DMS 273 (cell line): ENCODE data around the gene CAVIN4.
A peak's percentile ranks its signal among the peaks of the same experiment; 100 is the strongest.

ENCODE experiments used
- DNase-seq: peaks from one replicate; lab custom pipeline; 2025; ENCODE audit not compliant: unreplicated experiment; lab: John Stamatoyannopoulos, UW

The CAVIN4 gene

DNA sequence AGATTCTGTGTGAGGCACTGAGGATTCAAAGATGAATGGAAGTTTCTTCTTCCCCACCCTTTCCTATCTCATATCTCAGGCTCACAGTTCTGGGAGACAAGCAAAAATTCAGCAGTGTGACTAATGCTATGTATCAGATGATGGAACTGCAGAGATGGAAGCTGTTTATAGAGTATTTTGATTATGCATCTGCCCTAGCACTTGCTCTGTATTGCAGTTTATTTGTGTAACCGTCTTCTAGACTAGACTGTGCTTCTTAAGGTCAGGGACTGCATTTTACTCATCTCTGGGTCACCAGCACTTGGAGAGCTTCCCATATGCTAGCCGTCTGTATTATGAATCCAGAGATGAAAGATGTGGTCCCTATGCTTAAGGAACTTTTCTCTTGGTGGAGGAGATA is 12.6 kb downstream of the CAVIN4 start:
- no peak for DNase-seq

DNA sequence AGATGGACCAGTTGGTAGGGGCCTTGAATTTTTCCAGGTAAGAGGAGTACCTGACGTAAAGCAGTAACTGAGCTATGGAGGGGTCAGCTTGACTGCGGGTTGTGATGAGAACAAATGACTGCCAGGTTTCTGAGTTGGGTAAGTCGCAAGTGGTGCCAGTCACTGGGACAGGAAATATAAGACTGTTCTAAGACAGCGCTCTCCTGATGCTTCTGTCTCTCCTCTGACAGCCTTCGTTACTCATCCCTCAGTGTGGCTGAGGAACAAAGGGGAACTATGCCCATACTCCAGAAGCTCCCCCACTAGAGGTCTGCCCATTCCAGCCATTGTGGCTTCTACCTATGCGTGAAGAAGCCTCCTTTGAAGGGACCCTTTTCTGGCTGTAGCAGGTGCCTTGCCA is 13.3 kb downstream of the CAVIN4 start:
- DNase-seq, result no peak

DNA sequence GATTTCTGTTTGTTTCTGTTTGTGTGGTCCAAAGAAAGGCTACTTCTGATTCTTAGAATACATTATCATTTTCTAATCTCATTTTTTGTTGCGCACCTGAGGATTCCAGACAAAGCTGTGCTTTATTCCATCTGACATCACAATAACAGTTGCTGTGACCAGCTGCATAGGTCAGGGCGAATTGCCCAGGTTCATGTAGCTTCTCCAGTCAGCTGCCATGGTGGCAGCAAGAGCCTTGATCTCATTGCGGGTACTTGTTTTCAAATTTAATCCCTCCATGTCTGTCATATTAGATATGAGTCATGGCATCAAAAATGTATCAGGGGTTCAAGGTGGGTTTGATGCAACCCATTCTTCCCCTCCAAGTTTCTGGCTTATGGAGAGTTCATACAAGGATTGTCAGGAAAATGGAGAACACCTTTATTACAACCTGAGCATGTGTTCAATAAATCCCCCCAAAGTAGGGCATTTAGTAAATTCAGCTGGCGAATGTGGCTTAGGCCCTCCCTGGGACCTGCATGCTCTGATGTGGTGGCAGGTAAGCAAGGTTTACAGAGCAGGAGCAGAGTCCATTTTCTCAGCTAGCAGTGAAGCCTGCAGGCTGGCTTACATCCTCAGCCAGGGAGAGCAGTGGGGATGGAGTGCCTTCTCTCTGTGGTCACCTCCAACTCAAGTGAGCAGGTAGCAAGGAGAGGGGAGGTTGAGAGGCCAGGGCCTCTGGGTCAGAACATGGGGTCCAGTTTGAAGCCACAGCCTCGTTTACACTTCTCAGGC is 13.9 kb downstream of the CAVIN4 start:
- DNase-seq, result no peak

DNA sequence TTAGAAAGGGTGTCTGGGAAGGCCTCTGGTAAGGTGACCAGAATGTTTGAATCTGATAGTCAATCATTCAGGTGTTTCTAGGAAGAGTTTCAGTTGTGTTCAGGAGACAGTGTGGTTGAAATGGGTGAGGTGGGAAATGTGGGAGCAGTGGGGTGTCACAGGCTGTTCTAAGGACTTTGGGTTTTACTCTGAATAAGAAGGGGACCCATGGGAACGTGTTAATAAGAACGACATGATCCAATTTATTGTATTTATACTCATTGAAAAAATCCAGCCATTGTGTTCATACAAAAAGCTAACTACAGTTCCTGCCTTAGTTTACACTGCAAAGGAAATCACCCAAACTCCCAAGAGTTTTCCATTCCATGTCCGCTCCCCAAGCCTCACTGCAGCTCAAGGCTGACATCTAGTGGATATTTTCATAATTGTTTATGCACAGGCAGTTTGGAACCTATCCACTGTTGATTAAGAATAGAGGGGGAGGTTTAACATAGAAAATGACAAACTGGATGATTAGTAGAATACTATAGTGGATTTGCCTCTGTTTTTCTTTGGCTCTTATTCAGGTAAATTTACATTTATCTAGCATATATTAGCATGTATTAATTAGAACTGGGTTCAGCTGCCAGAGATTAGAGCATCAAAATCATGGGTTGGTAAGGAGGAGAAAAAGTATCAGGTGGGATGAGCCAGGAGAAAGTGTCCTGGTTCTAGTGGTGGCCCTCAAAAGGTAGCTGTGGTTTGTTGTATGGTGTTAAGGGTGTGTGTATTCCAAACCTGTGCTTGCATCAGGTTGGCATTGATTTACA is 17.7 kb downstream of the CAVIN4 start:
- DNase-seq, result peak; percentile 84

DNA sequence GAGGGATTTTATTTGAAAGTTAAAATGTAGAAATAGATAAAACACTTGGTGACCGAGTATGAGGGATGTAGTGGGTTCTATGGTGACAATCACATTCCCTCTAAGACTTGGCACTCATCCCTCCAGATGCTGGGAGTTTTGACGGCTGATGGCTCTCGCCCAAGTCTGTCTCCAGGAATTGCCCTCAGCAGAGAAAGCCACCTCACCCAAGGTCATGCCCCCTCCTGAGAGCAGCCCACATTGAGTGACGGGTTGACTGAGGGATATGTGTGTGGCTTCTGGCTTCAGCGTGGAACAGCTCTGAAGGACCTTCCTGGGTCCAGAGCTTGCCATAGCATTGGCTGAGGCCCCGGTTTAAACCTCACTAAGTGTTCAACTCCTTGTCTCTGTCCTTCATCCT is 19.4 kb downstream of the CAVIN4 start:
- peak; percentile 27 for DNase-seq

DNA sequence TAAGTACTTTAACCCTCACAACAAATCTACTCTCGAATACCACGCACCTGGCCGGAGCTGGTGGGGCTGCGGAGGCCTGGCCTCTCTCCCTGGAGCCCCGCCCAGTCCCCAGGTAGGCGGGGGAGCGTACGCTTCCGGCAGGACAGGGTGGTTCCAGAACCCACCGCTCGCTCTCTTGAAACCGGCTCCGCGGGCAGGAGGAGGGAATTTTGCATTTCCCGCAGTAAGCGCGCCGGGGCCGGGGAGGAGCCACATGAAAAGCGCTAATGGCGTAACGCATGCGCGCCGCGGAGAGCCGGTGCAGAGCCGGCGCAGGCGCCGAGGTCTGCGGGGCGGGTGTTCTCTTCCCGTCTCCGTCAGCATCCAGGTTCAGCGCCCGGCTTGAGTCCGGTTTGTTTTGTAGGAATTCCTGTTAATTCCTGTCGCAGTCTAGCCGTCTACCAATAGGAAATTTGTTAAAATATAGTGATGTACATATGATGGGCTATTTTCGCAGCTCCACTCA is 20.8 kb downstream of the CAVIN4 start:
- peak; percentile 94 for DNase-seq

DNA sequence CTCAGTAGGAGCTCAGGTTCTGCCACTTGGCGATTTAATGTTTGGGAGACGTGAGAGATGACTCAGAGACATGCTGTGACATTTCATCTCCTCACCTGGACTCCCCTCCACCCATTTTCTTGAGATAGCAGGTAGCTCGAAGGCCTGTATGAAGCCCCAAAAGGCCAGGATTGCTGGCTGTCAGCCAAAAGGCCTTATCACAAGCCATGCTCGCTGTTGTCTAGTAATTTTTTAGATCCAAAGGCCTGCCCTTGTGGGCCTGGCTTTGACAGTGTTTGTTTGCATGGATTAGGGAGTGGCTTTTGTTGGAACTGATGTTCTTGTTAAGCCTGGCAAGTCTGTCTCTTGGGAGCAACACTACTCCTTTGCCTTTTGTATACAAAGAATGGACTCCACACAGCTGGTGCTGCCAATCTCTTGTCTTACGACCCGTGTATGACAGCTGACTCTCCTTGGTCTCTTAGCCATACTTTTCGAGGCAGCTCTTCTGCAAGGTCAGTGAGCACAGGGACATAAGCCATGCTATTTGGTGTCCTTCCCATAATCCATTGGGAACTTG is 22.7 kb downstream of the CAVIN4 start:
- peak; percentile 10 for DNase-seq

DNA sequence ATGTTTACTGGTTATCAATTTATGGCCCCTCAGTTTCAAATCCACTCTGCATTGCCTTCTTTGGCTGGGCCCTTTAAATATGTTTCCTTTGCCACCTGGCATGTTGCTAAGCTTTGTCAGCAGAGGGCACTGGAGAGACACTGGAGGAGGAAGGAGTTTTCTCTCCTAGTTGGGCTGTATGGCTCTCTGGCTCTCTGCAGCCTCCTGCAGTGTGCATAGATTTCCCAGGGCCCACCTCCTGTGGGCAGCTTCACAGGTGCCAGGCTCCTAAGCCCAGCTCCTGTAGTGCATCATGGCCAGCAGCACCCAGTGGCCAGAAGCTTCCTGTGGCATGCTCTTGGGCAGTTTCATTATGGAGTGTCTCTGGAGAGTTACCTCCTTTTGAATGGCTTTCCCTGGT is 23.3 kb downstream of the CAVIN4 start:
- peak; percentile 88 for DNase-seq

DNA sequence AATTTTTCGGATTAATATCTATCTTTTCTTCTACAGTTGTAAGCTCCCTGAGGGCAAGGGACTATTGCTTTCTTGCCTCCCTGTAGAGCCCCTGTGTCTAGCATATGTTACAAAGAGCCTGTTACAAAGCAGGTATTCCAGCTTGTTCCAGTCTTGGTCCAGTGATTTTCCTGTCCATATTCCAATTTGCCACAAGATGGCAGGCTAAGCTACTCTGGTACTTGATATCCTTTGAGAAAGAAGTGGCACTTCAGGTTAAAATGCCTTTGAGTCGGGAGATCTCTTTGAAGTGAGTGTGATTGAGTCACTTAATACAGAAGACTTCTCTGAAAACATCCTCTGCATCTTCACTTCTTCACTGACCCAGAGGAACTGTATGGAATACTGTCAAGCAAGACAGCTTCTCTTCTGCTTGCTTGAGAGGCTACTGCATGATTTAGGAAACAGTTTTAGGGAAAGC is 24.5 kb downstream of the CAVIN4 start:
- DNase-seq, result peak; percentile 87

DNA sequence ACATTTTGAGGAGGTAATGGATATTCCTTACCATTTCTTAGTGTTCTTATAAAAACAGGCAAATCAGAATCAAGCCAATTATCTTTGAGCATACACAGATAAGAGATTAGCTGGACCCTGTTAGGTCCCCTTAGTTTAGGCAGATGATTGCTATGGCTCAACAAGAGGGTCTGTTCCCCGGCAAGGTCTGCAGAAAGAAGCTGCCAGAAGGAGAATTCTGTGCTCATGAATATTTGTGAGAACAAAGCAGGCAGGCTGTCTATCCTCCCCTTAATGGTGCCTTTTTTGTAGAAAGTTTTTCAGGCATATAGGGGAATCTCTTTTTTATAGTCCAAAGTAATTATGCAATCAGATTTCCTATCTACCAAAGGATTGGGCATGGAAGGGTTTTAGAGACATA is 27.5 kb downstream of the CAVIN4 start:
- DNase-seq, result no peak

DNA sequence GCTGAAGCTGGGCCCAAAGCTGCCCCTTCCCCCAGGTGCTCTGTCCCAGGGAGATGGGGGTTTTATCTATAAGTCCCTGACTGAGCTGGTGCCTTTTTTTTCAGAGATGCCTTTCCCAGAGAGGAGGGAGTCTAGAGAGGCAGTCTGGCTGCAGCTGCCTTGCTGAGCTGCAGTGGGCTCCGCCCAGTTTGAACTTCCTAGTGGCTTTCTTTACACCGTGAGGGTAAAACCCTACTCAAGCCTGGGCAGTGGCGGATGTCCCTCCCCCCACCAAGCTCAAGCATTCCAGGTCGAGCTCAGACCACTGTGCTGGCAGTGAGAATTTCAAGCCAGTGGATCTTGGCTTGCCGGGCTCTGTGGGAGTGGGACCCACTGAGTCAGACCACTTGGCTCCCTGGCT is 41.3 kb downstream of the CAVIN4 start:
- DNase-seq, result no peak

DNA sequence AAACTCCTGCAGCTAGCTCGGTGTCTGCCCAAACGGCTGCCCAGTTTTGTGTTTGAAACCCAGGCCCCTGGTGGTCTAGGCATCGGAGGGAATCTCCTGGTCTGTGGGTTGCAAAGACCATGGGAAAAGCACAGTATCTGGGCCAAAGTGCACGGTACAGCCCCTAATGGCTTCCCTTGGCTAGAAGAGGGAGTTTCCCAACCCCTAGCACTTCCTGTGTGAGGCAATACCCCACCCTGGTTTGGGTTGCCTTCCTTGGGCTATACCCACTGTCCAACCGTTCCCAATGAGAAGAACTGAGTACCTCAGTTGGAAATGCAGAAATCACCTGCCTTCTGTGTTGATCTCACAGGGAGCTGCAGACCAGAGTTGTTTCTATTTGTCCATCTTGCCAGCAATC is 41.8 kb downstream of the CAVIN4 start:
- no peak for DNase-seq

DNA sequence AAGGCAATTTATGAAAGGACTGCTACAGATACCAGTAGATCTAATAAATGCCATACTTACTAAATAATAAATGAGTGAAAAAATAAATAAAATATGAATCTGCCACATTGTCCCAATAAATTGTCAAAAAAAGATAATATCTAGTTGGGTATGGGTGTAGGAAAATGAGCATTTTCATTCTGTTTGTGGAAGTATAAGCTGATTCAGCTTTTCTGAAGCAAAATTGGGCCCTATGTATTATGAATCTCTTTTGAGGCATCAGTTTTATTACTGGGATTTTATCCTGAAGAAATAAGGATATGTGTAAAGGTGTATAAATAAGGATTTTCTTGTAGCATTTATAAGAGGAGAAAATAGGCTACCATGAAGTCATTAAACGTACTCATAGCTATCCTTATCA is 46.1 kb downstream of the CAVIN4 start:
- no peak for DNase-seq

DNA sequence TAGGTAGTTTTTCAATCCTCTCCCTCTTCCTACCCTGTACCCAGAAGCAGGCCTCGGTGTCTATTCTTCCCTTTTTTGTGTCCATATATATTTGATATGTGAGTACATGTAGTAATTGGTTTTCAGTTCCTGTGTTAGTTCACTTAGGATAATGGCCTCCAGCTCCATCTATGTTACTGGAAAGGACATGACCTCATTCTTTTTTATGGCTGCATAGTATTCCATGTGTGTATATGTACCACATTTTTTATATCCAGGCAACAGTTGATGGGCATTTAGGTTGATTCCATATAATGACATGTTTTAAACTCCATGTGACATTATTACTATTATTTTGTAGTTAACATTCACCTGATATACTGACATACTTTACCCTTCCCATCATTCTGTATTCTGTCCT is 49.1 kb downstream of the CAVIN4 start:
- no peak for DNase-seq

DNA sequence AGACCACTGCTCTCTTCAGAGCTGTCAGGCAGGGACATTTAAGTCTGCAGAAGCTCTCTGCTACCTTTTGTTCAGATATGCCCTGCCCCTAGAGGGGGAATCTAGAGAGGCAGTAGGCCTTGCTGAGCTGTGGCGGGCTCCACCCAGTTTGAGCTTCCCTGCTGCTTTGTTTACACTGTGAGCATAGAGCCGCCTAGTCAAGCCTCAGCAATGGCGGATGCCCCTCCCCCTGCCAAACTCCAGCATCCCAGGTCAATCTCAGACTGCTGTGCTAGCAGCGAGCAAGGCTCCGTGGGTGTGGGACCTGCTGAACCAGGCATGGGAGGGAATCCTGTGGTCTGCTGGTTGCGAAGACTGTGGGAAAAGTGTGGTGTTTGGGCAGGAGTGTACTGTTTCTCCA is 59.9 kb downstream of the CAVIN4 start:
- no peak for DNase-seq
